ENCODE measurements around the gene GLYATL1B. TPM values are rescaled to one million over a fixed set of nuclear protein-coding genes. Genes with fewer than 3 reads are reported as not detected.

GLYATL1B gene
- total and polyA plus RNA-seq, 2 of the 4 experiments (the other 2 are of a cell fraction), result not detected

Other genes with a start within 250 kb of the GLYATL1B start
- 0.36 and 0.56 TPM in 2 replicates for gene GLYATL2, start 241.6 kb upstream of the GLYATL1B start, total RNA-seq (2012; rRNA removed)
- gene GLYATL2, start 241.6 kb upstream of the GLYATL1B start, polyA plus RNA-seq (2012; rRNA removed), result 0.33 and 0.77 TPM in 2 replicates
- gene GLYATL1, start 146.8 kb upstream of the GLYATL1B start, total RNA-seq (2012; rRNA removed), result 0.54 and 0.56 TPM in 2 replicates
- 0.40 and 0.58 TPM in 2 replicates for gene GLYATL1, start 146.8 kb upstream of the GLYATL1B start, polyA plus RNA-seq (2012; rRNA removed)
- gene FAM111B, start 20.9 kb downstream of the GLYATL1B start, total RNA-seq (2012; rRNA removed), result 9.3 and 13.9 TPM in 2 replicates
- 2.9 and 3.2 TPM in 2 replicates for gene FAM111B, start 20.9 kb downstream of the GLYATL1B start, polyA plus RNA-seq (2012; rRNA removed)
- 36.4 and 46.1 TPM in 2 replicates for gene FAM111A, start 56.5 kb downstream of the GLYATL1B start, total RNA-seq (2012; rRNA removed)
- gene FAM111A, start 56.5 kb downstream of the GLYATL1B start, polyA plus RNA-seq (2012; rRNA removed), result 14.4 and 19.9 TPM in 2 replicates
- gene DTX4, start 85.8 kb downstream of the GLYATL1B start, total RNA-seq (2012; rRNA removed), result 2.5 and 2.7 TPM in 2 replicates
- gene DTX4, start 85.8 kb downstream of the GLYATL1B start, polyA plus RNA-seq (2012; rRNA removed), result 3.0 and 3.1 TPM in 2 replicates
- not detected in 2 replicates for gene MPEG1, start 126.6 kb downstream of the GLYATL1B start, total RNA-seq (2012; rRNA removed)
- not detected in 2 replicates for gene MPEG1, start 126.6 kb downstream of the GLYATL1B start, polyA plus RNA-seq (2012; rRNA removed)

Measured in IMR-90 (cell line).